Osteoblast (primary cell): ENCODE measurements around the gene C16orf89. TPM values are rescaled to one million over a fixed set of nuclear protein-coding genes. Genes with fewer than 3 reads are reported as not detected.

ENCODE experiments used
- DNase-seq: peaks from one replicate; pipeline ENCODE4 v3.0.0; 2011; ENCODE audit warnings: low spot score, mixed read lengths; ENCODE audit not compliant: insufficient read length; ENCODE audit errors: missing footprints
- H2AFZ ChIP-seq: 2 replicates; pipeline ENCODE4 v1.6.0; 2011; ENCODE audit warnings: mild to moderate bottlenecking, low read length
- H3K27ac ChIP-seq: 2 replicates; pipeline ENCODE4 v1.5.1; 2011; ENCODE audit warnings: mild to moderate bottlenecking, low read depth, low read length, moderate library complexity
- H3K27me3 ChIP-seq: 2 replicates; pipeline ENCODE4 v1.6.0; 2012; ENCODE audit warnings: mild to moderate bottlenecking, control low read depth, inconsistent platforms, low read length, moderate library complexity; ENCODE audit not compliant: insufficient read depth
- H3K36me3 ChIP-seq: 2 replicates; pipeline ENCODE4 v1.5.1; 2011; ENCODE audit warnings: mild to moderate bottlenecking, low read length, control low read depth, moderate library complexity; ENCODE audit not compliant: insufficient read depth
- H3K4me1 ChIP-seq: 2 replicates; pipeline ENCODE4 v1.5.1; 2011; ENCODE audit warnings: mild to moderate bottlenecking, low read length, control low read depth, moderate library complexity; ENCODE audit not compliant: insufficient read depth
- H3K4me2 ChIP-seq: 2 replicates; pipeline ENCODE4 v1.6.0; 2011; ENCODE audit warnings: mild to moderate bottlenecking, low read length; ENCODE audit not compliant: insufficient read depth
- H3K4me3 ChIP-seq: fragments of 200-600 bp; sonication (generic); 3 replicates; pipeline ENCODE4 v1.5.1; 2012; ENCODE audit warnings: mild to moderate bottlenecking, low read length, inconsistent platforms; ENCODE audit not compliant: insufficient read depth
- H3K79me2 ChIP-seq: 2 replicates; pipeline ENCODE4 v1.6.0; 2012; ENCODE audit warnings: mild to moderate bottlenecking, low read length, control low read depth, inconsistent platforms; ENCODE audit not compliant: insufficient read depth
- H3K9me3 ChIP-seq: 2 replicates; pipeline ENCODE4 v1.5.1; 2011; ENCODE audit warnings: low read depth, low read length, control low read depth
- H4K20me1 ChIP-seq: 2 replicates; pipeline ENCODE4 v1.6.0; 2012; ENCODE audit warnings: mild to moderate bottlenecking, low read length, control low read depth; ENCODE audit not compliant: insufficient read depth
- total RNA-seq: library from RNA; depleted of rRNA; stranded (reverse); fragments of >200 nt; gene quantifications from 2 replicates; pipeline ENCODE4 v1.2.3, GENCODE V29; 2012
- TF ChIP-seq, protein P1 (sequence below): IDR thresholded peaks from 2 replicates; pipeline ENCODE4 v1.5.1; 2011; ENCODE audit warnings: mild to moderate bottlenecking, low read depth, low read length, moderate library complexity; ENCODE audit errors: extremely low read depth

Gene C16orf89
- total RNA-seq, 1 donor = not detected

DNA sequence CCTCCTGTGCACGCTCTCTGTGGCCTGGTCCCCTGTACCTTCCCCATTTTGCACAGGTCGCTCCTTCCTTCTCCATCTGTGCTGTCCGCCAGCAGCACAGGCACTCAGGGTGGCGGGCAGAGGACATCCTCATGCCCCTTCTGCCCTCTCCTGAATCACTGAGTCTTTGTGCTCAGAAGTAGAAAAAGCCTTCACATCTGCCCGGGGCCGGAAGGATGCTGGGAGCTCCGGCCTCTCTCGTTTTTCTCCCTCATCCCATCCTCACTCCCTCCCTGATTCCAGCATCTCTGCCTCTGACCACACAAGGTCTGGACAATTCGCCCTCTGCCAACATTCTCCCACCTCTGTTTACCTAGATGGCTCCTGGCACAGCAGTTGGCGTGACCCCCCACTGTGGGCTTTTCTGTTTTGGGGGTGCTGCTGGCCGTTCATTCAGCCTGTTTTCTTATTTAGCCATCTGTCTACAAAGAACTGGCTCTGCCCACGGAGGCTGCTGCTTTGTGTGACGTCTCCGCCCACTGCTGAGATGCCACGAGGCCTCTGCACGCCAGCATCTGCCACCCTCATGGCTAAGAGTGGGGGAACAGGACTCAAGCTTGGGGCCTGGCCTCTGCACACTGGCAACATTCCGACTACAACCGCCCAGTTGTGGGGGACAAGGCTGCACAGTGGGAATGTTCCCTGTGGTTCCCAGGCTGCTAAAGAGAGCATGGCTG lies 70.9 kb downstream of the C16orf89 start:
- TF ChIP-seq, protein P1, sequence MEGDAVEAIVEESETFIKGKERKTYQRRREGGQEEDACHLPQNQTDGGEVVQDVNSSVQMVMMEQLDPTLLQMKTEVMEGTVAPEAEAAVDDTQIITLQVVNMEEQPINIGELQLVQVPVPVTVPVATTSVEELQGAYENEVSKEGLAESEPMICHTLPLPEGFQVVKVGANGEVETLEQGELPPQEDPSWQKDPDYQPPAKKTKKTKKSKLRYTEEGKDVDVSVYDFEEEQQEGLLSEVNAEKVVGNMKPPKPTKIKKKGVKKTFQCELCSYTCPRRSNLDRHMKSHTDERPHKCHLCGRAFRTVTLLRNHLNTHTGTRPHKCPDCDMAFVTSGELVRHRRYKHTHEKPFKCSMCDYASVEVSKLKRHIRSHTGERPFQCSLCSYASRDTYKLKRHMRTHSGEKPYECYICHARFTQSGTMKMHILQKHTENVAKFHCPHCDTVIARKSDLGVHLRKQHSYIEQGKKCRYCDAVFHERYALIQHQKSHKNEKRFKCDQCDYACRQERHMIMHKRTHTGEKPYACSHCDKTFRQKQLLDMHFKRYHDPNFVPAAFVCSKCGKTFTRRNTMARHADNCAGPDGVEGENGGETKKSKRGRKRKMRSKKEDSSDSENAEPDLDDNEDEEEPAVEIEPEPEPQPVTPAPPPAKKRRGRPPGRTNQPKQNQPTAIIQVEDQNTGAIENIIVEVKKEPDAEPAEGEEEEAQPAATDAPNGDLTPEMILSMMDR = no peak
- Histone ChIP-seq H3K36me3 (no peaks in the 10 kb centered on the region), H3K27me3 (peaks cover 6% of the 10 kb centered on the region), H3K79me2 (no peaks in the 10 kb centered on the region), H3K9me3 (no peaks in the 10 kb centered on the region), H4K20me1 (no peaks in the 10 kb centered on the region), H3K4me1 (no peaks in the 10 kb centered on the region), H2AFZ (no peak overlapping the region), H3K27ac (no peak overlapping the region), H3K4me2 (no peak overlapping the region), H3K4me3 (no peak overlapping the region)
- peak; percentile 52 for DNase-seq

Other genes with a start within 250 kb of the C16orf89 start
- 48.0 and 48.1 TPM in 2 replicates for gene GLYR1, start 218.7 kb downstream of the C16orf89 start, total RNA-seq
- 34.5 and 38.4 TPM in 2 replicates for gene UBN1, start 218.5 kb downstream of the C16orf89 start, total RNA-seq
- 24.2 and 27.1 TPM in 2 replicates for gene PPL, start 128.8 kb downstream of the C16orf89 start, total RNA-seq
- gene SEC14L5, start 107.6 kb downstream of the C16orf89 start, total RNA-seq = under 0.01 and 0.29 TPM in 2 replicates
- gene NAGPA, start 32.0 kb downstream of the C16orf89 start, total RNA-seq = 29.8 and 40.2 TPM in 2 replicates
- 43.3 and 43.4 TPM in 2 replicates for gene ALG1, start 5.9 kb upstream of the C16orf89 start, total RNA-seq
- 9.0 and 11.2 TPM in 2 replicates for gene EEF2KMT, start 31.8 kb upstream of the C16orf89 start, total RNA-seq